ENCODE data around the gene BRINP1.
"Not testable (repeated sequence)": the region's sequence is repeated elsewhere in the genome, so short reads cannot be mapped to it uniquely, and the experiment has no call there.

BRINP1 gene

GRCh38 chr9:119195521-119195920 is 173.7 kb downstream of the BRINP1 start:
- DNase-seq = no peak

DNA sequence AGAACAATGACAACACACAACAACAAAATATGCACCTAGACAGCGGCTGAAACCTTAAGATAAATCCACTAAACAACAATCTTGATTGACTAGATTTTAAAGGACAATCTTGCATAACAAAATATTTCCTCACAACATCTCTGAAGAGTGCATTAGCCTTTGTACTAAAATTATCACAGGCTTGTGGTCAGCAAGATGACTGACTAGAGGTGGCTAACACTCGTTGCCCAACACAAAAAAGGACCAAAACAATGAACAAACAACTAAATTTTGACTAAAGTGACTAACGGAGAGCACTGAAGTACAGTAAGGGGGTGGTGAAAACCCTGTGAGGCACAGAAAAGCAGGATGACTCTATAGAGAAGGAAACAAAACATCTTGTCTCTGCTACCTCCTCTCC is 183.9 kb downstream of the BRINP1 start:
- DNase-seq = no peak

GRCh38 chr9:119184265-119184936 is 184.8 kb downstream of the BRINP1 start:
- no peak for DNase-seq

DNA sequence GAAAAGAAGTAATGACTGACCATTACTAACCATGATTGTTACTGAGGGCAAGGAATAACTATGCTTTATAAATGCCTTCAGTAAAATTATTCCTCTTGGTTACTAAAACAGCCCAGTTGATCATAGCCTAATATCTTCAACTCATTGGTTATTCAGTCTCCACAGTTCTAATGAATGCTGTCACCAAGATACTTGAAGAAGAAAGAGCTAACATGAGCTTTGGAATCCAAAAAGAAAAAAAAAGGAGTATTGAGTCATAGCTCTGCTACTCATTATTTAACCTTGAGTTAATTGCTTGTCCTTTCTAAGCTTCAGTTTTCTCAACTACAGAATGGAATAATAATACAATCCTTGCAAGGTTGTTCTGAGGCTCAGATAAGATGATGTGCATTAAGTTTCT is 187.7 kb downstream of the BRINP1 start:
- no peak for DNase-seq

GRCh38 chr9:119180897-119181296 is 188.3 kb downstream of the BRINP1 start:
- DNase-seq = no peak

GRCh38 chr9:119179701-119180100 is 189.5 kb downstream of the BRINP1 start:
- no peak for DNase-seq

DNA sequence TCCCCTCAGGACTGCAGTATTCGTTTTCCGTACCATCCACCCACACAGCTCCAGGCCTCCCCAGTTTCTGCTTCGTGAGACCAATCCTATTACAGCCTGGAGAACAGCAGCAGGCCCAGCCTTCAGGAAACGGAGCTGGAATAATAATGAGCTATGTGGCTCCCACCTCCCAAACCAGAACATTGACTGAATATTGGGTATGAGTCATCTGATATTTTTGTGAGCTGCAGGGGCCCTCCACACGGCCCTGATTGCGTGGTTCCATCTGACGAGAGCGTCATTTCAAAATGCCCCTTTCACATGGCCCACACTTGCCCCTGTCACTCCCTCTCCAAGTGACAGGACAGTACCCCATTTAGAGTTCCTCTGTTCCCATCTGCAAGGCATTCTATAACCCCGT is 192.0 kb downstream of the BRINP1 start:
- DNase-seq = no peak

GRCh38 chr9:119175581-119175980 is 193.7 kb downstream of the BRINP1 start:
- no peak for DNase-seq

DNA sequence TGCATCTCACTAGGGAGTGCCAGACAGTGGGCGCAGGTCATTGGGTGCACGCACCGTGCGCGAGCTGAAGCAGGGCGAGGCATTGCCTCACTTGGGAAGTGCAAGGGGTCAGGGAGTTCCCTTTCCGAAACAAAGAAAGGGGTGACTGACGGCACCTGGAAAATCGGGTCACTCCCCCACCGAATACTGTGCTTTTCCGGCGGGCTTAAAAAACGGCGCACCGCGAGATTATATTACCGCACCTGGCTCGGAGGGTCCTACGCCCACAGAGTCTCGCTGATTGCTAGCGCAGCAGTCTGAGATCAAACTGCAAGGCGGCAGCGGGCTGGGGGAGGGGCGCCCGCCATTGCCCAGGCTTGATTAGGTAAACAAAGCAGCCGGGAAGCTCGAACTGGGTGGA is 200.0 kb downstream of the BRINP1 start:
- DNase-seq = not testable (repeated sequence)

DNA sequence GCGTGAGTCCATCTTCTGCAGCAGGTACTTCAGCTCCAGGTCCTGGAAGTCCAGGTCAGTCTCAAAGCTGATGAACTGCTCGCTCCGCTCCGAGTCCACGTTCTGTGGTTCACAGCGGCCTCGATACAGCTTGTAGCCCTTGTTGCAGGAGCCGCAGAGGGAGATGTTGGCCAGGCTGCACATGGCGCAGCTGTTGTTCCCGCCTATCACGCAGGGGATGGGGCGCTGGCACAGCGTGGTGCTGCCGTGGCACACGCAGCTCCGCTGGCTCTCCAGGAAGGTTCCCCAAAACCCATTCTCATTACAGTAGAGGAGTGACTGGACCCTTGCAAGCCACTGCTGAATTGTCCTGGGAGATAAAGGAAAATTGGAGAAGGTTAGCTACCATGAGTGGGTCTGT is 201.4 kb downstream of the BRINP1 start:
- no peak for DNase-seq

GRCh38 chr9:119167267-119167666 is 202.0 kb downstream of the BRINP1 start:
- no peak for DNase-seq

DNA sequence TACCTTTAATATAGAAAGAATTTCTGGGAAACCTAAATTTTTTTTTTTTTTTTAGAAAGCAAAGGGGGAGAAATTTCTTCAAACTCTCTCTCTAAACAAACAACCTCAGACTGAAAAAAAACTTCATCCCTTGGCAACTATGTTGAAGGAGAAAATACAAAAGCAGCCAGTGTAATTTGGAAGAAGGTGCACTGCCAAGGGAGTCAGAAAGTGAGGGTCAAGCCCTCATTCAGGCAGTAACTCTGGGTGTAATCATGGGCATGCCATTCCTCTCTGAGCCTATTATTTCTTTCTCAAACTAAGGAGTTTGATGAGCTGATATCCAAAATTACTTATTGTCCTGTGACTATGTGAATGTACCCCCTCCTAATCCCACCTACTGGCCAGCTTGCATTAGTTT is 203.1 kb downstream of the BRINP1 start:
- DNase-seq = no peak

DNA sequence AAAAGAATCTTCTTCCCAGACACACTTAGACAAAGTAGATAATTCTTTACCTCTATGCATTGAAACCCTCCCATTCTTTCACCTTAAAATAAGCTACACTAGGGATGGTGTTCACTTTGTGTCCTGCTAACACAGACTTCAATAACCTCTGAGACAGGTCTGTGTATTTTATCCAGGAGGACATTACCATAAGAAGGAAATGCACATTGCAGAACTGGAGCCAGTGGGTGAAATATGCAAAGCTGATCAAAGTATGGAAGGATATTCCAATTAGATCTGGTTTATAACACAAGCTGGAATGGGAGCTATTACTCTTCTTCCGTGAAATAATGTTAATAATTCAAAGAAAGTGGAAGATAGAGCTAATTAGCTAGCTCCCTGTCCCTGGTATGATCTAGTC is 204.1 kb downstream of the BRINP1 start:
- no peak for DNase-seq

DNA sequence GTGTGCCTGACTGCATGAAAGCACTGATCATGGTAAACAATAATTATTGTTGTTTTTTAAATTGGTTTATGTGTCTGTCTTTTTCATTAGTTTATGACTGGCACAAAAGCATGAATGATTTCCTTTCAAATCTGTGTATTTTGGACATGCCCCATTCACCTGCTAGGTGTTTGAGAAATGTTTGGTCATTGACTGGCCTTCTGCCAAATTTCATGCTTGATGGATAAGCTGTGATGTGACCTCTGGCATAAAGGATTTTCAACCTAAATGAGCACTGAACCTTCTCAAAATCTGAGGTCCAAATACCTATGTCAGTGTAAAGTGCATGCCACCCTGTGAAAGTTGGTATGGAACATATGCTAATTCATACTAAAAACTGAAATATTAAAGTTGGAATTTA is 204.5 kb downstream of the BRINP1 start:
- DNase-seq = no peak

DNA sequence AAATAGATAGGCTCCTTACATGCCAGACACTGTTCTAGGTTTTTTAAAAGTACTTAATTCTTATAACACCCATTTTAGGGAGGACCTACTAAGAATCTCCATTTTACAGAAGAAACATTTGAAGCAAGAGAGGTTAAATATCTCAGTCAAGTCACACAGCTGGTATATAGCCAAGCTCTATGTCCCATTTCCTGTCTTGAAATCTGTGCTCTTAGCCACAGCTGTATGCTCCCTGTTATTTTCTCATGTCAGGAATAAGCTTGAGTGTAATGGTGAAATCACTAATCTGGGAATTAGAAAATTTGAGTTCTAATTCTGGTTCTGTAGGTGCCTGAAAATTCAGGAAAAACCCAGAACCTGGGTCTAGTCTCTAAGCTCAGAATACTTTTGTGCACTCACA is 208.7 kb downstream of the BRINP1 start:
- DNase-seq = no peak

DNA sequence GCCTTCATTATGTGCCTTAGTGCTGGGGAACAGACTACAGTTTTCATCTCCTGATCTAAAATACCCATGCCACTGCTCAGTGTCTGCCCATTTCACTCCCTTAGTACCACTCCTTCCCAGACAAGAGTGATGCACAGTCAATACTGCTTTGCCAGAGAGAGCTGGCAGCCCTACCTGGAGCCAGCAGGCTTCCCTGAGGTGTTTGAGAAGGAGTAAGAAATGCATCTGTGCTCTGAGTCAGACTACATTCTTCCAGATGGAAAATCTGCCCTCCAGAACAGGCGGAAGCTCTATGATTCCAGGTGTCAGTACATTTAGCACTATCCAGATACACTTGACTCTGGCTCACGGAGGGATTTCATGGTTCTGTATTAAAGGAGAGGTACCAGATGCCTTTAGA is 209.8 kb downstream of the BRINP1 start:
- no peak for DNase-seq

DNA sequence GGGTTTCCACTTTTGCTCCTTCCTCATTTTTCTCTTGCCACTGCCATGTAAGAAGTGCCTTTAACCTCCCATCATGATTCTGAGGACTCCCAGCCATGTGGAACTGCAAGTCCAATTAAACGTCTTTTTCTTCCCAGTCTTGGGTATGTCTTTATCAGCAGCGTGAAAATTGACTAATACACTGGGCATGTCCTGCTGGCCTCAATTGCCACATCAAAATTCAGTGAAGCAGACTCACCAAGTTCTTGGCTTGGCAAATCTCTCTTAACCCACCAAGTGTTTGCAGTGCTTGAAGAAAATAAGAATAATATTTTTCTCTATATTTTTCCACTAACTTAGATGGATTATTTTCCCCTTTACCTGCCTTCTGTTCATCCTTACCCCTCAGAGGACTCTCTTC is 212.0 kb downstream of the BRINP1 start:
- no peak for DNase-seq

GRCh38 chr9:119156354-119156753 is 212.9 kb downstream of the BRINP1 start:
- no peak for DNase-seq

DNA sequence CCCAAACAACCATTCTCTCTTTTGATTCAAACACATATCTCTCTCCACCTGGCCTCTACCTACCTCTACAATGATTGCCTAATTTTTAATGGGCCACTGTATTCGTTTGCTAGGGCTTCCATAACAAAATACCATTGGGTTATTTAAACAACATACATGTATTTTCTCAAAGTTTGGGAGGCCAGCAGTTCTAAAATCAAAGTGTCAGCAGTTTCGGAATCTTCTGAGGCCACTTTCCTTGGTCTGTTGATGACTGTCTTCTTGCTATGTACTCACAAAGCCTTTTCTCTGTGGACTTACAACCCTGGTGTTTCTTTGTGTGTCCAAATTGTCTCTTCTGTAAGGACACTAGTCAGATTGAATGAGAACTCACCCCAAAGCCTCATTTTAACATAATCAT is 214.7 kb downstream of the BRINP1 start:
- DNase-seq = no peak

DNA sequence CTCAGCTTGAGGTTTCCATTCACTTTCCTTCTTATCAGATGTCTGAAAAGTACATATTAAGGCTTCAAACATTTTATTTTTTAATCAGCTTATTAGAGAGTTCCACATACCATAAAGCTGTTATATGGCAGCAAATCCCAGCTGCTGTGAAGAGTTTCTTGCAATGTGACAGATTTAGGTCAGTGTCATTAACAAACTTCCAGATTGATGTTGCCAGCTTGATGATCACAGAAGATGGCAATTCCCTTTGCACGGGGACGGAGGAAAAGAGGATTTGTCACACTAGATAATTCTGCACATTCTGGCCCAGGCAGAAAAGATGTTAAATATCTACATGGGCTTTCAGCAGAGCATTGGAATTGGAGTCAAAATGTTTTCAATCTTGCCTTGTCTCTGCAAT is 215.8 kb downstream of the BRINP1 start:
- no peak for DNase-seq

GRCh38 chr9:119148855-119149254 is 220.4 kb downstream of the BRINP1 start:
- no peak for DNase-seq

GRCh38 chr9:119137479-119137878 is 231.8 kb downstream of the BRINP1 start:
- DNase-seq = no peak

DNA sequence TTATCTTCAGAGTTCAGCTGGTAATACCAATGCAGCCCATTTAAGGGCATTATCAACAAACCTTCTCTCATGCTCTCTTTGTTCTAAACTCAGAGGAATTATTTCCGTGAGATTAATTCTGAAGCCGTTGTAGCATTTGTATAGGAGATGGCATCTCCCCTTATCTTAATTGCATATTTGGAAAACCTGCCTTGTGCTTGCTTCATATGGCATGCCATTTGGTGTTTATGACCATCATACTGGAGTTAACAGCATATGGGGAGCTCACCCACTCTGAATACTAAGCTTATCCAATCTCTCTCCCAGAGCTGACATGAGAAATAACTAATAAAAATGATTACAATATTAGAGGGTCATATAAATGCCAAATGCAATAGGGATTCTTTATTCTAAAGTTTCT is 243.2 kb downstream of the BRINP1 start:
- DNase-seq = no peak

GRCh38 chr9:119121899-119122298 is 247.3 kb downstream of the BRINP1 start:
- no peak for DNase-seq

- no peak for DNase-seq
These were observed 251.8 kb downstream of the BRINP1 start for GRCh38 chr9:119117409-119117808.
